SK-N-SH treated with all-trans-retinoic acid at 6 μM for 48 hours (cell line): Measurements from ENCODE around the gene DNAJB8.

Experiments used
- ATAC-seq: fragments of 200-7000 bp; cut with Tn5 transposase; 3 replicates; pipeline ENCODE4 v1.9.1; 2020; ENCODE audit warnings: mild to moderate bottlenecking, moderate library complexity
- ARNTL ChIP-seq: fragments of 450-650 bp; formaldehyde crosslinking; IDR thresholded peaks from 2 replicates; pipeline ENCODE4 v1.5.0; 2020; ENCODE audit warnings: low read depth, mild to moderate bottlenecking, moderate library complexity, borderline replicate concordance
- BACH2 ChIP-seq: fragments of 250-450 bp; sonication (Bioruptor Pico); IDR thresholded peaks from 2 replicates; pipeline ENCODE4 v1.9.0; 2021; ENCODE audit warnings: mild to moderate bottlenecking, borderline replicate concordance
- CSDC2 ChIP-seq: fragments of 250-450 bp; sonication (Bioruptor Pico); IDR thresholded peaks from 2 replicates; pipeline ENCODE4 v1.5.0; 2020; ENCODE audit warnings: mild to moderate bottlenecking, moderate library complexity
- CSRNP3 ChIP-seq: fragments of 250-450 bp; sonication (Bioruptor Pico); IDR thresholded peaks from 2 replicates; pipeline ENCODE4 v1.5.1; 2021; ENCODE audit warnings: mild to moderate bottlenecking, moderate library complexity
- ESRRG ChIP-seq: fragments of 250-450 bp; sonication (Bioruptor Pico); IDR thresholded peaks from 2 replicates; pipeline ENCODE4 v1.6.1; 2021; ENCODE audit warnings: mild to moderate bottlenecking
- GLIS3 ChIP-seq: fragments of 250-450 bp; sonication (Bioruptor Pico); IDR thresholded peaks from 2 replicates; pipeline ENCODE4 v1.5.0; 2020; ENCODE audit warnings: mild to moderate bottlenecking, moderate library complexity
- ISL1 ChIP-seq: fragments of 250-450 bp; sonication (Bioruptor Pico); IDR thresholded peaks from 2 replicates; pipeline ENCODE4 v2.1.2; 2022; ENCODE audit warnings: mild to moderate bottlenecking, moderate library complexity
- OSR1 ChIP-seq: fragments of 250-450 bp; sonication (Bioruptor Pico); IDR thresholded peaks from 2 replicates; pipeline ENCODE4 v1.8.0; 2022; ENCODE audit warnings: moderate library complexity, mild to moderate bottlenecking, inconsistent platforms
- PPARA ChIP-seq: fragments of 250-450 bp; sonication (Bioruptor Pico); IDR thresholded peaks from 2 replicates; pipeline ENCODE4 v1.5.0; 2020; ENCODE audit warnings: mild to moderate bottlenecking, borderline replicate concordance
- RARB ChIP-seq: fragments of 250-450 bp; sonication (Bioruptor Pico); IDR thresholded peaks from 2 replicates; pipeline ENCODE4 v1.8.0; 2021; ENCODE audit warnings: mild to moderate bottlenecking, moderate library complexity
- SNAI2 ChIP-seq: fragments of 250-450 bp; sonication (Bioruptor Pico); IDR thresholded peaks from 2 replicates; pipeline ENCODE4 v1.5.0; 2020; ENCODE audit warnings: mild to moderate bottlenecking, moderate library complexity
- TCF4 ChIP-seq: fragments of 250-450 bp; sonication (Bioruptor Pico); IDR thresholded peaks from 2 replicates; pipeline ENCODE4 v1.8.0; 2021; ENCODE audit warnings: mild to moderate bottlenecking, moderate library complexity, borderline replicate concordance
- TOX ChIP-seq: fragments of 250-450 bp; sonication (Bioruptor Pico); IDR thresholded peaks from 2 replicates; pipeline ENCODE4 v1.8.0; 2021; ENCODE audit warnings: mild to moderate bottlenecking, moderate library complexity, borderline replicate concordance
- ZC3H10 ChIP-seq: fragments of 250-450 bp; sonication (Bioruptor Pico); IDR thresholded peaks from 2 replicates; pipeline ENCODE4 v1.5.1; 2021; ENCODE audit warnings: mild to moderate bottlenecking, moderate library complexity
- ZFP3 ChIP-seq: fragments of 250-450 bp; sonication (Bioruptor Pico); IDR thresholded peaks from 2 replicates; pipeline ENCODE4 v1.5.0; 2020; ENCODE audit warnings: mild to moderate bottlenecking, moderate library complexity
- ZNF565 ChIP-seq: fragments of 450-650 bp; formaldehyde crosslinking; conservative IDR thresholded peaks from 2 replicates; pipeline ENCODE4 v1.5.0; 2020; ENCODE audit warnings: low read depth, mild to moderate bottlenecking, moderate library complexity
- ZNF70 ChIP-seq: fragments of 450-650 bp; formaldehyde crosslinking; IDR thresholded peaks from 2 replicates; pipeline ENCODE4 v1.5.0; 2020; ENCODE audit warnings: mild to moderate bottlenecking, moderate library complexity
- TF ChIP-seq, protein P1 (sequence below): fragments of 250-450 bp; sonication (Bioruptor Pico); IDR thresholded peaks from 2 replicates; pipeline ENCODE4 v1.8.0; 2020; ENCODE audit warnings: mild to moderate bottlenecking, moderate library complexity, borderline replicate concordance
- TF ChIP-seq, protein P2 (sequence below): fragments of 250-450 bp; sonication (Bioruptor Pico); IDR thresholded peaks from 2 replicates; pipeline ENCODE4 v1.5.1; 2020; ENCODE audit warnings: low read depth, mild to moderate bottlenecking, moderate library complexity
- TF ChIP-seq, protein P3 (sequence below): fragments of 250-450 bp; sonication (Bioruptor Pico); IDR thresholded peaks from 2 replicates; pipeline ENCODE4 v1.8.0; 2021; ENCODE audit warnings: low read depth, mild to moderate bottlenecking, moderate library complexity, borderline replicate concordance
- TF ChIP-seq, protein P4 (sequence below): fragments of 250-450 bp; sonication (Bioruptor Pico); IDR thresholded peaks from 2 replicates; pipeline ENCODE4 v1.5.0; 2020; ENCODE audit warnings: mild to moderate bottlenecking, moderate library complexity

The DNAJB8 gene

DNA sequence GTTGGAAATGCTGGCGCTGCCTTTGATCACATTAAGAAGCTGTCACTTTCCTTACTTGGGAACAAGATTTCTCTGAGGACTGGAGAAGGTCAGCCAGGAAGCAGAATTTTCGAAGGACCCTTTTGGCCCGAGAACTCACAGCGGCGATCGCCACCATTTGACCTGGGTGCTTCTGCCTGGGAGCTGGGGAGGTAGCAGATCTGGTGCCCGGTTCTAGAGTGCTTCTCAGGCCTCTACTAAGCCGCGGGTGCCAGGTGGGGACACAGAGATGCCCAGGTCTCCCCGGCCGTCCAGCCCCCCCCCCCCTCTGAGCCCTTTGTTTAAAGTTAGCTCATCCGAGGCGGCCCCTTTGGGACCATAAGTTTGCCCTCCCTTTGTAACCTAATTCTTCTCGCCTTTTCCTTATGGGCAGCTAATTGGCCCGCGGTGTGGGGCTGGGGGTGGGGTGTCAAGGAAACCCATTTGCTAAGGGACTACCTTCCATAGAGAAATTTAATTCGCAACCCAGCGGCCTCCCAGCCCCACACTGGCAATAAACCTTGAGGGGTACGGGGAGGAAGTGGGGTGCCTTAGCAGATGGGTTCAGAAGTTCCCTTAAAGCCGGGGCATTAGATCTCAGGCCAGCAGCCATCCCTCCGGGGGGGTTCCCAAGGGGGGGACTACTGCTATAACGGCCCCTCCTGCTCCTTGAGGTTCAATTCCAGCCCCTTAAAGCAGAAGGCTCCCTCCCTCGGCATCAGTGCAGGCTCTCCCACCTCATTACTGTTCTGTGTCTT lies 24.4 kb upstream of the DNAJB8 start:
- TF ChIP-seq ZNF70 (CRISPR knock-in tag) = no peak
- TF ChIP-seq, protein P1, sequence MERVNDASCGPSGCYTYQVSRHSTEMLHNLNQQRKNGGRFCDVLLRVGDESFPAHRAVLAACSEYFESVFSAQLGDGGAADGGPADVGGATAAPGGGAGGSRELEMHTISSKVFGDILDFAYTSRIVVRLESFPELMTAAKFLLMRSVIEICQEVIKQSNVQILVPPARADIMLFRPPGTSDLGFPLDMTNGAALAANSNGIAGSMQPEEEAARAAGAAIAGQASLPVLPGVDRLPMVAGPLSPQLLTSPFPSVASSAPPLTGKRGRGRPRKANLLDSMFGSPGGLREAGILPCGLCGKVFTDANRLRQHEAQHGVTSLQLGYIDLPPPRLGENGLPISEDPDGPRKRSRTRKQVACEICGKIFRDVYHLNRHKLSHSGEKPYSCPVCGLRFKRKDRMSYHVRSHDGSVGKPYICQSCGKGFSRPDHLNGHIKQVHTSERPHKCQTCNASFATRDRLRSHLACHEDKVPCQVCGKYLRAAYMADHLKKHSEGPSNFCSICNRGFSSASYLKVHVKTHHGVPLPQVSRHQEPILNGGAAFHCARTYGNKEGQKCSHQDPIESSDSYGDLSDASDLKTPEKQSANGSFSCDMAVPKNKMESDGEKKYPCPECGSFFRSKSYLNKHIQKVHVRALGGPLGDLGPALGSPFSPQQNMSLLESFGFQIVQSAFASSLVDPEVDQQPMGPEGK (CRISPR knock-in tag) = no peak
- no peak for TF ChIP-seq CSDC2 (CRISPR knock-in tag)
- TF ChIP-seq ARNTL (CRISPR knock-in tag) = no peak
- no peak for TF ChIP-seq ESRRG (CRISPR knock-in tag)
- no peak for TF ChIP-seq PPARA (CRISPR knock-in tag)
- no peak for TF ChIP-seq GLIS3
- TF ChIP-seq ISL1 (CRISPR knock-in tag) = no peak
- TF ChIP-seq, protein P2, sequence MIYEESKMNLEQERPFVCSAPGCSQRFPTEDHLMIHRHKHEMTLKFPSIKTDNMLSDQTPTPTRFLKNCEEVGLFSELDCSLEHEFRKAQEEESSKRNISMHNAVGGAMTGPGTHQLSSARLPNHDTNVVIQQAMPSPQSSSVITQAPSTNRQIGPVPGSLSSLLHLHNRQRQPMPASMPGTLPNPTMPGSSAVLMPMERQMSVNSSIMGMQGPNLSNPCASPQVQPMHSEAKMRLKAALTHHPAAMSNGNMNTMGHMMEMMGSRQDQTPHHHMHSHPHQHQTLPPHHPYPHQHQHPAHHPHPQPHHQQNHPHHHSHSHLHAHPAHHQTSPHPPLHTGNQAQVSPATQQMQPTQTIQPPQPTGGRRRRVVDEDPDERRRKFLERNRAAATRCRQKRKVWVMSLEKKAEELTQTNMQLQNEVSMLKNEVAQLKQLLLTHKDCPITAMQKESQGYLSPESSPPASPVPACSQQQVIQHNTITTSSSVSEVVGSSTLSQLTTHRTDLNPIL (CRISPR knock-in tag) = no peak
- ATAC-seq = no peak

DNA sequence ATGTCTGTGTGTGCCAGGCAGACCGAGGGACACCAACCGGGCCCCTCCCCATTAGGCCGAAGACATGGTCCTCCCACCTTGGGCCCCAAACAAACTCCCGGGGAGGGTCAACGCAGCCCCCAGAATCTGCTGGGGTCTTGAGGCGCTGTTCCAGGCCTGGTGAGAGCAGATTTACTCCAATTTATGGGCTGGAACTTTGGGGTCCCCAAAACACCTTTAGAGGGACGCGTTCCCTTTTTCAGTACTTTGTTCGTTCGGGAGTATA lies 23.9 kb upstream of the DNAJB8 start:
- TF ChIP-seq, protein P2 (CRISPR knock-in tag) = no peak
- TF ChIP-seq BACH2 (CRISPR knock-in tag) (no peak), TCF4 (CRISPR knock-in tag) (no peak), CSDC2 (CRISPR knock-in tag) (no peak), RARB (CRISPR knock-in tag) (no peak), GLIS3 (no peak), PPARA (CRISPR knock-in tag) (no peak), CSRNP3 (CRISPR knock-in tag) (no peak), OSR1 (CRISPR knock-in tag) (no peak), ZNF70 (CRISPR knock-in tag) (no peak), ZNF565 (no peak), TOX (CRISPR knock-in tag) (no peak), ZFP3 (no peak), ZC3H10 (no peak), ARNTL (CRISPR knock-in tag) (no peak), SNAI2 (CRISPR knock-in tag) (no peak)
- TF ChIP-seq, protein P3, sequence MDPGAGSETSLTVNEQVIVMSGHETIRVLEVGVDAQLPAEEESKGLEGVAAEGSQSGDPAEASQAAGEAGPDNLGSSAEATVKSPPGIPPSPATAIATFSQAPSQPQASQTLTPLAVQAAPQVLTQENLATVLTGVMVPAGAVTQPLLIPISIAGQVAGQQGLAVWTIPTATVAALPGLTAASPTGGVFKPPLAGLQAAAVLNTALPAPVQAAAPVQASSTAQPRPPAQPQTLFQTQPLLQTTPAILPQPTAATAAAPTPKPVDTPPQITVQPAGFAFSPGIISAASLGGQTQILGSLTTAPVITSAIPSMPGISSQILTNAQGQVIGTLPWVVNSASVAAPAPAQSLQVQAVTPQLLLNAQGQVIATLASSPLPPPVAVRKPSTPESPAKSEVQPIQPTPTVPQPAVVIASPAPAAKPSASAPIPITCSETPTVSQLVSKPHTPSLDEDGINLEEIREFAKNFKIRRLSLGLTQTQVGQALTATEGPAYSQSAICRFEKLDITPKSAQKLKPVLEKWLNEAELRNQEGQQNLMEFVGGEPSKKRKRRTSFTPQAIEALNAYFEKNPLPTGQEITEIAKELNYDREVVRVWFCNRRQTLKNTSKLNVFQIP = no peak
- TF ChIP-seq, protein P4, sequence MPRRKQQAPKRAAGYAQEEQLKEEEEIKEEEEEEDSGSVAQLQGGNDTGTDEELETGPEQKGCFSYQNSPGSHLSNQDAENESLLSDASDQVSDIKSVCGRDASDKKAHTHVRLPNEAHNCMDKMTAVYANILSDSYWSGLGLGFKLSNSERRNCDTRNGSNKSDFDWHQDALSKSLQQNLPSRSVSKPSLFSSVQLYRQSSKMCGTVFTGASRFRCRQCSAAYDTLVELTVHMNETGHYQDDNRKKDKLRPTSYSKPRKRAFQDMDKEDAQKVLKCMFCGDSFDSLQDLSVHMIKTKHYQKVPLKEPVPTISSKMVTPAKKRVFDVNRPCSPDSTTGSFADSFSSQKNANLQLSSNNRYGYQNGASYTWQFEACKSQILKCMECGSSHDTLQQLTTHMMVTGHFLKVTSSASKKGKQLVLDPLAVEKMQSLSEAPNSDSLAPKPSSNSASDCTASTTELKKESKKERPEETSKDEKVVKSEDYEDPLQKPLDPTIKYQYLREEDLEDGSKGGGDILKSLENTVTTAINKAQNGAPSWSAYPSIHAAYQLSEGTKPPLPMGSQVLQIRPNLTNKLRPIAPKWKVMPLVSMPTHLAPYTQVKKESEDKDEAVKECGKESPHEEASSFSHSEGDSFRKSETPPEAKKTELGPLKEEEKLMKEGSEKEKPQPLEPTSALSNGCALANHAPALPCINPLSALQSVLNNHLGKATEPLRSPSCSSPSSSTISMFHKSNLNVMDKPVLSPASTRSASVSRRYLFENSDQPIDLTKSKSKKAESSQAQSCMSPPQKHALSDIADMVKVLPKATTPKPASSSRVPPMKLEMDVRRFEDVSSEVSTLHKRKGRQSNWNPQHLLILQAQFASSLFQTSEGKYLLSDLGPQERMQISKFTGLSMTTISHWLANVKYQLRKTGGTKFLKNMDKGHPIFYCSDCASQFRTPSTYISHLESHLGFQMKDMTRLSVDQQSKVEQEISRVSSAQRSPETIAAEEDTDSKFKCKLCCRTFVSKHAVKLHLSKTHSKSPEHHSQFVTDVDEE (CRISPR knock-in tag) = no peak
- TF ChIP-seq, protein P1 (CRISPR knock-in tag) = no peak
- ATAC-seq = no peak
